NCI-H526 (cell line): ENCODE results near the gene CCDC198.
A peak's percentile ranks its signal among the peaks of the same experiment; 100 is the strongest.

Experiments
- DNase-seq, 2 experiments: peaks; one replicate each; lab custom pipeline; 2025; lab: John Stamatoyannopoulos, UW

The CCDC198 gene

GRCh38 chr14:57464008-57464730, 29.5 kb downstream of the CCDC198 start:
- peak in 1 of 2 experiments; percentile 51 for DNase-seq

- no peak for DNase-seq
These were observed 31.1 kb downstream of the CCDC198 start for GRCh38 chr14:57462551-57462950.

GRCh38 chr14:57461777-57462320, 31.8 kb downstream of the CCDC198 start:
- no peak for DNase-seq

- DNase-seq = no peak
These were observed 57.7 kb downstream of the CCDC198 start for GRCh38 chr14:57435923-57436322.

GRCh38 chr14:57420986-57421385, 72.7 kb downstream of the CCDC198 start:
- no peak for DNase-seq

- no peak for DNase-seq
These were observed 73.6 kb downstream of the CCDC198 start for GRCh38 chr14:57420033-57420432.
